Neural progenitor cell (in vitro differentiated cells): ENCODE results near the gene TAOK2.

Source experiments
- CTCF ChIP-seq: fragments of 200-600 bp; sonication (generic); IDR thresholded peaks from 2 replicates; pipeline ENCODE4 v1.5.1; 2017; ENCODE audit warnings: antibody characterized with exemption, mild to moderate bottlenecking
- EZH2 ChIP-seq: fragments of 200-600 bp; sonication (generic); IDR thresholded peaks from 2 replicates; pipeline ENCODE4 v1.6.1; 2017; ENCODE audit warnings: antibody characterized with exemption, mild to moderate bottlenecking, moderate library complexity

DNA sequence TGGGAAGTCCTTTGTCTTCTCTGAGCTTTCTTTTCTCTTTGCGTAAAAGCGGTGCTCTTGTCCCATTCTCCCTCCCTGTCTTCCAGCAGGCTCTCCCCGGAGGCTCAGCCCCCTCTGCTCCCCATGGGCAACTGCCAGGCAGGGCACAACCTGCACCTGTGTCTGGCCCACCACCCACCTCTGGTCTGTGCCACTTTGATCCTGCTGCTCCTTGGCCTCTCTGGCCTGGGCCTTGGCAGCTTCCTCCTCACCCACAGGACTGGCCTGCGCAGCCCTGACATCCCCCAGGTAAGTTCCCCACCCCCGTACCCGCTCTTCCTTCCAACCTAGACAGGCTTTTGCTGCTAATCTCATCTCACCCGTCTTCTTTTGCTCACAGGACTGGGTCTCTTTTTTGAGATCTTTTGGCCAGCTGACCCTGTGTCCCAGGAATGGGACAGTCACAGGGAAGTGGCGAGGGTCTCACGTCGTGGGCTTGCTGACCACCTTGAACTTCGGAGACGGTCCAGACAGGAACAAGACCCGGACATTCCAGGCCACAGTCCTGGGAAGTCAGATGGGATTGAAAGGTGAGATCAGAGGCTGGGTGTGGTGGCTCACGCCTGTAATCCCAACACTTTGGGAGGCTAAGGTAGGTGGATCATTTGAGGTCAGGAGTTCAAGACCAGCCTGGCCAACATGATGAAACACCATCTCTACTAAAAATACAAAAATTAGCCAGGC is 10.5 kb upstream of the TAOK2 start:
- no peak for TF ChIP-seq CTCF
- TF ChIP-seq EZH2: no peak
